NCI-H1930 (cell line): ENCODE measurements around the gene SPAG6.

Experiments
- DNase-seq, 2 experiments: peaks; one replicate each; lab custom pipeline; 2025; lab: John Stamatoyannopoulos, UW

Gene SPAG6

DNA sequence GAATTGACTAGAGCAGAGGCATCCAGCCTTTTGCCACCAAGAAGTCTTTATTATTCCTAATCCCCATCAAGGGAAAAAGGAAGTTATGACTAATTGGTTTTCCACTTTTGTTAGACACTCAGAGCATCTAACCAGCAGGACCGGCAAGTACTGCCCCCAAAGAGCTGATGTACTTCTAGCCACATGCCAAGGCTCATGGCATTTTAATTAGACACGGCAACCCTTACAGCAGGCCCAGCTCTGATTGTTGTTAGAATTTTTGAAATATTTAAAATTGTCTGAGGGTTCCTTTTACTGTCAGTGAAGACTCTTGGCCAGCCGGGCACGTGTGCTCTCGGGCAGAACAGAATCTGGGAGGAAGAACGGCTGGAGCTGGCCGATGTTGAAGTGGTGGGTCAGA lies 114.8 kb downstream of the SPAG6 start:
- no peak for DNase-seq

DNA sequence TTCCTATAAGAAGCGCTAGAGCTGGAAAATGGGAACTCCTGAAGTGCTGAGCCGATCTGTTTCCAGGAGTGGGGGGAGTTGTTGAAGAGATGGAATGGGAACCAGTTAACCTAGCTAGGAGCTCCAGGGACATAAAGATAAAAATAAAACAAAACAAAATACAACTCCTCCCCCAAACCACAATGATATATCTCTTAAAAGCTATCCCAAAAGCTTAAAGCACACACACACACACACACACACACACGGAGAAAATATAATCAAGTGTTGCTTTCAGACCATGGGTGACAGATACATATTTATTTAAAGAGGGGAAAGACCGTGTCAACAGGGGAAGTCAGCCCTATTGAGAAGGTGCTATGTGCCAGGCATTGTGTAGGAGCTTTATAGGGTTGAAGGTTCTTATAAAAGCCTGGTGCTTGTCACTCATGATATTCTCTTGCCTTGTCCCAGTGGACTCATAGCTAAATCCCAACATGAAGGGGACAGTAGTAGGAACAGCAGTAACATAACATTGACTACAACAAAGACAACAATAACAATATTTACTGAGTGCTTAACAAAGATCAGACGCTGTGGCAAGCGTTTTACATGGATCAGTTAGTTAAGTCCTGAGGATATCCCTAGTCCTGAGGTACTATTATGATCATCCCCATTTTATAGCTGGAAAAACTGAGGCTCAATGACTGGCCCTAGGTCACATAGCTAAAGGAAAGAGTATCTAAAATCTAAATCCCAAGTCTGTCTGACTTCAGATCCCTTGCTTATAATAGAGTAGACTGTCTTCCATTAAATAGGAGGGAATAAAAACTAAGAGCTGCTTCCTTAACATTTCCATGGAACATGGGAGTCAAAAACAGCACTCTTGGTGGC lies 115.5 kb downstream of the SPAG6 start:
- no peak for DNase-seq

DNA sequence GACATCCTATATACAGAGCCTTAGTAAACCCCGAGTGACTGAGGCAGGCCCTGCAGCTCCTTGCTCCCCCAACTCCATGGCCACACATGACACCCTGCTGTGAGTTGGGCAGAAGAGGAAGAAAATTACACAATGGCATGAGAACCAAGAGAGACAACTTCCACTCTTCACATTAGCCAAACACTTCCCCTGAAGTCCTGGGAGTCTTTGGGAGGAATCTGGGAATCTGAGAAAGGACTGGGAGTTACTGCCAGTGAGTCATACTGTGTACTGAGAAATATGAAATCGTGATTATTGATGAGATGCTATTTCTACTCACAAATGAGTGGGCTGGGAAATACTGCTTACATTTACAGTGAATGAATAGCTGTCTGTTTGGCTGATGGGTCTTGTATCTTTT lies 116.6 kb downstream of the SPAG6 start:
- no peak for DNase-seq

DNA sequence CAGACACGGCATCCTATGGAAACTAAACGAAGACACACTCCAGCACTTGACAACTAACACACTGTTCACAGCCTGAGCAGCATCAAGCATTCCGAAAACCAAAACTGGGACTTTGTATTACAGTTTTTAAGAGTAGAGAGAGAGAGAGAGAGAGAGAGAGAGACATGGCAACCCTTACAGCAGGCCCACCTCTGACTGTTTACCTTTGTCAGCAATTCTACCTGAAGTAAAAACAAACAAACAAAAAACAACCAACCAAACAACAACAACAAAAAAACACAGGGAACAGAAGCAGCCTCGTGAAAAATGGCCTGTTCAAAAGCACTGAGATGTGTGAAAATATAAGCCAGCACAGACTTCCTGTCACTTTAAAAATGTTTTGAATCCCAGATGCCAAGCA lies 118.0 kb downstream of the SPAG6 start:
- DNase-seq: no peak

DNA sequence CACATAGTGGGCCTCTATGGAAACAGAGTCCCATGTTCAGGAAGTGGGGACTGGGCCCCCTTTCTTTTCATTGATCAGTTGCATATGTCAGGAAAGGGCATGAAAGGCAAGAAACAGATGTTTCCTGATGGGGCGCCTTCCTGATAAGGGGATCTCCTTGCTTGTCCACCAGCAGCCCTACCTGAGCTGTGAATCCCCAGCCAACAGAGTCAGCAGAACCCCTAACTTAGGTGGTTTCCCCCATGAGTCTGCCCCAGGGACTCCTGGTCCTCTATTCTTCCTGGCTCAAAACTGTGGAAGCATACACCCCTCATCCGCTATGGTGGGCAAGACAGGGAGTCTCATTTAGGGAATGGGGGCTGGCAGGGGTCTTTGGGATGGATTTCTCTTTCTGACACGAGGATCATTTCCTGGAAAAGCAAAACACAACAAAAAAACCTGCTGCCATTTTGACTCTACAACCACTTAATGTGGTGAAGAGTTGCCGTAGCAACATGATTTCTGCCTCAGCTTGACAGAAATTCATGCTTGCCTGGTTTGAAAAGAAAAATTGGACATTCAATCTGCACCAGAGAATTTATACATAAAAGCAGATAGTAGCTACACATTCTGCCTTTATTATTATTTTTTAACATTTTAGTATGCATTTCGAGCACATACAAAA lies 119.8 kb downstream of the SPAG6 start:
- DNase-seq: no peak

DNA sequence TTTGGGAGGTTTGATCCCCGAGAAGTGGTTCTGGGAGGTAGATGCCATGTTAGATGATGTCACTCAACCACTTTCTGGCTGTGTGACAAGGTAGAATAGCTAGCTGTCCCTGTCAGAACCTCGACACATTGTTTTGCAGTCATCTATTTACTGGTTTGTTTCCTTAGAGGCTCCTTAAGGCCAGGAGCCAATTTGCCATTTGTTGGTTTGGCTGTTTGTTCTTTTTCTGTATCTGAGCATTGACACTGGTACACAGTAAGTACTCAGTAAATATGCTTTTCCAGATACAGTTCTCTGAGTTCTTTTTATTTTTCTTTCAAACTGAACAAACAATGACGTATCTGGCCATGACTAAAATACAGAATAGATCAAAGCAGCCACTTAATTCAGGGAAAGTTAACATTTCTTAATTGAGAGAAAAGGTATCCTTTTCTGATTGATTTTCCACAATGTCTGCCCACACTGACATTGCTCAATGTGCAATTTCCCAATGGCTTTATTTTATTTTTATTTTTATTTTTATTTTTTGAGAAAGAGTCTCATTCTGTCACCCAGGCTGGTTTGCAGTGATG lies 121.6 kb downstream of the SPAG6 start:
- no peak for DNase-seq
